Activated naive CD4-positive, alpha-beta T cell treated with Interleukin-2 at 50 U/mL for 16 hours (primary cell): ENCODE results near the gene TSHR.
A peak's percentile ranks its signal among the peaks of the same experiment; 100 is the strongest.

Source experiments
- DNase-seq: peaks from one replicate; pipeline ENCODE4 v3.0.0-alpha.2; 2020

Gene TSHR

GRCh38 chr14:81147140-81147897 lies 191.9 kb downstream of the TSHR start:
- DNase-seq, result no peak

GRCh38 chr14:81148635-81149034 lies 193.2 kb downstream of the TSHR start:
- DNase-seq, result no peak

- DNase-seq, result no peak
These were observed 197.8 kb downstream of the TSHR start for GRCh38 chr14:81153187-81153586.

DNA sequence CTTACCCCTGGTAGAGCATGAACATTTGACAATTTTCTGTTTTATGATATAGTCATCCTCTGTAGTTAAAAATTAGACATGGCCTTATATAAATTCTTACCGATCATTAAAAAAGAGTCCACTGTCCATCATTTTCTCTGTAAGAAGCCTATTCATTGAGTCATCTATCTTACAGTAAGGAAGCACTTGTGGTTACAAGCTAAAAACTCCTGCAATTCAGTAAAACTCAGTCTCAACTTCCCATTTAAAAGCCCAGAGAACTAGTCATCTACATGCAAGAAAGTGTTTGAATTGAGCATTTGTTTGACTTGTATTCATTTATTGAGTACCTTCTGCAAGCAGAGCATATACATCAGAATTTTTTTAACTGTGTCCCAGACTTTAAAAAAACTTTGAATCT lies 202.0 kb downstream of the TSHR start:
- DNase-seq, result no peak

DNA sequence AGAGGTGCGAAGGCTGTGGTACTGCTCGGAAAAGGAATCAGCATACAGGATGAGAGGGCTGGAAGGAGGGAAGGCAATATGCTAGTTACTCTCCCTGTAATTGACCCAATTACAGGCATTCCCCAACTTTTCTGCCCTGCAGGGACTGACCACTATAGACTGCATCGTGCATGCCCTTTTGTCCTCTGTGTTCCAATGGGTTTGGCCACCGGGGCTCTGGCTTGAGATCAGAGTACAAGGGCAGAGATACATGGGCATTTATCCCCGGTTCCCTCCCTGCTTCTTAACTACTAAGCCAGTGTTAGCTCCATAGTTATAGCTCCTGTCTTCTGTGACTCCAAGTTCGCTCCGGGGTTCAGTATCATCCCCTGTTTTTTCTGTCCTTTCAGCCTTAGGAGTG lies 205.7 kb downstream of the TSHR start:
- DNase-seq, result no peak

DNA sequence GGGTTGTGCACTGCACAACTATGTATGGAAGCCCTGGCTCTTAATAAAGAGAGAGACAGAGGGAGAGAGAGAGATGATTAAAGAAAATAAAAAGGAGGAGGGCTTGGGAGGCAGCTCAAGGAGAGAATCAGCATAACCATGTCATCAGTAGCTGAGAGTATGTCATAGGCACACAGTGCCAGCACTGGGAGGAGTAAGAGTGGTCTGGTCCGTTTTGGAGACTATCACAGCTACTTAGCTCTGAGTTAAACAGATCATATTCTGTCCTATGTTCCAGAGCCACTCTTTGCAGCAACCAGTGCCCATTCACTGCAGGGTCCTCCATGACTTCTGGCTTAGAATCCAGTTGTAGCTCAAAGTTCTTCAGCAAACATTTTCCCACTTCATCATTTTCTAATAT lies 206.3 kb downstream of the TSHR start:
- DNase-seq, result no peak

GRCh38 chr14:81162941-81163340 lies 207.5 kb downstream of the TSHR start:
- no peak for DNase-seq

DNA sequence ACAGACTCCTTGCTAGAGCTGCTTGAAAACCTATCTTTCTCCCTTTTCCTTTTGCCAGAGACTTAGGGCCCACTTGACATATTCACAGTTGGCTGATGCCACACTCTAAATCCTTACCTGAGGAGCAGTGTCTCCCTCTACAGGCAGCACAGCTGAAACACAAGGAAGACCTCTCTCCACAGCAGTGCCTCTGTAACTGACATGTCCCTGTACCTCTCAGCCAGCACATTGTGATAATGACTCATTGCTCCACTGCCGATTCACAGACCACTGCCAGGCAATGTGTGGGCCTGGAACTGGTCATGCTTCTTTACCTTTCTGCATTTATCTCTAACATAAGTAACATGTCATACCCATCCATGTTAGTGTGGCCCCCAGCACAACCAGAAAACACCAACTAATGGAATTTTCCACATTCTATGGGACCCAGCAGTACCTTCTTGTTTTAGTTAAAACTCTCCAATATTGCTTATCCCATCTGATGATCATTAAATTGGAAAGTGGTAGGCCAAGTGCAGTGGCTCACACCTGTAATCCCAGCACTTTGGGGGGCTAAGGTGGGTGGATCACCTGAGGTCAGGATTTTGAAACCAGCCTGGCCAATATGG lies 208.8 kb downstream of the TSHR start:
- peak; percentile 56 for DNase-seq

DNA sequence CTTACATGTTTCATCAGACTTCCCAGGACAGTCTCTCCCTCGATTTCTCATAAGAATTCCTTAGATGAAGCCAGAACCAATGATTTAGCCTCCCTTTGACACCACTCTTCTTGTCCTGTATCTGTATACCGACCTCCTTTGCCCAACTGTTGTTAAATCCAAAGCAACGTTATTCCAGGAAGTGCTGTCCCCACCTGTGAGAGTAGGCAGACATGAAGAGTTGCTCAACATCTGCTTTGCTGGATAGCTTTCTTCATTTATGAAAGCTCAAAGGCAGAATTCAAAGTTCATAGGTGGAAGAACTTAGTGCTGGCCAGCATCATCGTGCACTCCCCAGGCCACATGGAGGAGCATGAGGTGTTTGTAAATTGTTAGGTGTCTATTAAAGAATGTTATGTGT lies 209.8 kb downstream of the TSHR start:
- DNase-seq, result no peak

DNA sequence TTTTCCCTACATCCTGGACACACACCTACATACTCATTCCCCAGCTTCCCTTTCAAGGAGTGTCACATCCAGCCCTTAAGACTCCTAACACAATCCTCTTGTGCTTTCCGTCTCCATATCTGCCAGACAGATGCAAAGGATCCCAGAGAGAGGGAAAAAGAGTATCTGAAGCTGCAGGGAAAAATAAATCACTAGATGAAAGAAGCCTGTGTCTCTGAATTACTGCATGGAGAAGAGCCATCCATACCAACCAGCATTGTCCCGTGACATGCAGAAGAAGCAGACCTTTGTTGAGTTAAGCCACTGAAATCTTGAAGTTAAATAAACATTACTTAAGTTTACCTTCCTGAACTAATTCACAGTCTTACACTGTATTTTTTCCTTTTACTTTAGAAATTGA lies 210.7 kb downstream of the TSHR start:
- DNase-seq, result no peak

- DNase-seq, result no peak
These were observed 213.8 kb downstream of the TSHR start for GRCh38 chr14:81169267-81169666.

- no peak for DNase-seq
These were observed 214.3 kb downstream of the TSHR start for GRCh38 chr14:81169711-81170103.

- peak; percentile 91 for DNase-seq
These were observed 214.8 kb downstream of the TSHR start for GRCh38 chr14:81170104-81170828.

GRCh38 chr14:81170829-81171195 lies 215.4 kb downstream of the TSHR start:
- no peak for DNase-seq

GRCh38 chr14:81172353-81172752 lies 216.9 kb downstream of the TSHR start:
- no peak for DNase-seq

GRCh38 chr14:81172881-81173280 lies 217.5 kb downstream of the TSHR start:
- DNase-seq, result no peak

- DNase-seq, result no peak
These were observed 220.8 kb downstream of the TSHR start for GRCh38 chr14:81176241-81176640.

- no peak for DNase-seq
These were observed 221.8 kb downstream of the TSHR start for GRCh38 chr14:81177225-81177624.

GRCh38 chr14:81178063-81178462 lies 222.6 kb downstream of the TSHR start:
- DNase-seq, result no peak

DNA sequence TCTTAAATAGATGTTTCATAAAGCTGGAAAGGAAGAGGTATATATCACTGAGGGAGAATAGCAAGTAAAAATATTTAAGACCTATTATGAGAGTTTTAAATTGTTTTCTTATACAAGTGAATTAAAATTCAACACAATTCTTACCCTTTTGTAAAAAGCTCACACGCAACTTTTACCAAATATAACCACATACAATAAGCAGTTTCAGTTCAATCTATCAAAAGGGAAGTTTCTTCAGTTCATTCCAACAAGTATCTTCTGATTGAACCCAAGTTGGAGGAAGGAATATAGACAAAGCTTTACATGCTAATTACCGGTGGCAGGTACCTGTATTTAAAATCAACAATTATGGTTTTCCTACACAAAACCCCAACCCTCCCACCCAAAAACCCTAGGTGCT lies 224.2 kb downstream of the TSHR start:
- no peak for DNase-seq

DNA sequence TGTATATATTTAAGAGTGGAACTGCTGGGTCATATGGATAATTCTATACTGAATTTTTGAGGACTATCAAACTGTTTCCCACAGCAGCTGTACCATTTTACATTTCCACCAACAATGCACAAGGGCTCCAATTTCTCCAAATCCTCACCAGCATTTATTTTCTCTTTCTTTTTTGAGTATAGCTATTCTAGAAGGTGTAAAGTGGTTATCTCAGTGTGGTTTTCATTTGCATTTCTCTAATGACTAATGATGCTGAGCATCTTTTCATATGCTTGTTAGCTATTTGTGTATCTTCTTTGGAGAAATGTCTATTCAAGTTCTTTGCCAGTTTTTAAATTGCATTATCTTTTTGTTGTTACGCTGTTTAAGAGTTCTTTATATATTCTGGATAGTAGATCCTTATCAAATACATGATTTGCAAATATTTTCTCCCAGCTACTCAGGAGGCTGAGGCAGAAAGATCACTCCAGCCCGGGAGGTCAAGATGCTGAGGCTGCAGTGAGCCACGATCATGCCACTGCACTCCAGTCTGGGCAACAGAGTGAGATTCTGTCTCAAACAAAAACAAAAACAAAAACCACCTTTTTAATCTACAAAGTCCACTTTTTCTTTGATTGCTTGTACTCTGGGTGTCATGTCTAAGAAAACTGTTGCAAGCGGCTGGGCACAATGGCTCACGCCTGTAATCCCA lies 232.6 kb downstream of the TSHR start:
- no peak for DNase-seq

DNA sequence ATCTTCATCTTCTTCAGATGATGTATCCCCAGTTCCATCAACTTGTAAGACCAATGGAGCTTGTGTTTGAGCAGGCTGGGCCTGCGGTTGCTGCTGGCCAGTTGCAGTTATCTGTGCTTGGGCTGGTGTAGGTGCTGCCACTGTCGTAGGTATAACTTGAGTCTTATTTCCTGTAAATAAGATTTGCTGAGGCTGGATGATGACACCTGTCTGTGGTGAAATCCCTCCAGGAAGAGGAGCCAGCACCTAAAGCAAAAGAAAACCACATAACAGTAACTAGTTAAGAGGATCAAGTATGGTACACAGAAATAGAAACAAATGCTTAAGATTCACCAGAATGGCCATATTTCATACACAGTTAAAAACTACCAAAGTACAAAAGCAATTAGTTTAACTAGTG lies 237.2 kb downstream of the TSHR start:
- no peak for DNase-seq

GRCh38 chr14:81193924-81194633 lies 238.7 kb downstream of the TSHR start:
- peak; percentile 28 for DNase-seq
